DND-41 (cell line): ENCODE results near the gene RGS6.

Experiments
- CTCF ChIP-seq: IDR thresholded peaks from 2 replicates; pipeline ENCODE4 v1.5.1; 2012; ENCODE audit warnings: borderline replicate concordance, low read length, moderate library complexity, mild to moderate bottlenecking; ENCODE audit not compliant: poor library complexity, severe bottlenecking; ENCODE audit errors: extremely low read depth
- EZH2 ChIP-seq: IDR thresholded peaks from 3 replicates; pipeline ENCODE4 v1.6.1; 2012; ENCODE audit warnings: borderline replicate concordance, low read depth, mild to moderate bottlenecking, moderate library complexity, low read length, inconsistent platforms; ENCODE audit not compliant: severe bottlenecking

GRCh38 chr14:72535485-72535884 is 603.3 kb downstream of the RGS6 start:
- TF ChIP-seq CTCF (no peak), EZH2 (no peak)
